ENCODE results near the gene MNAT1.
A peak's percentile ranks its signal among the peaks of the same experiment; 100 is the strongest.
"Not testable (repeated sequence)": the region's sequence is repeated elsewhere in the genome, so short reads cannot be mapped to it uniquely, and the experiment has no call there.

The MNAT1 gene

DNA sequence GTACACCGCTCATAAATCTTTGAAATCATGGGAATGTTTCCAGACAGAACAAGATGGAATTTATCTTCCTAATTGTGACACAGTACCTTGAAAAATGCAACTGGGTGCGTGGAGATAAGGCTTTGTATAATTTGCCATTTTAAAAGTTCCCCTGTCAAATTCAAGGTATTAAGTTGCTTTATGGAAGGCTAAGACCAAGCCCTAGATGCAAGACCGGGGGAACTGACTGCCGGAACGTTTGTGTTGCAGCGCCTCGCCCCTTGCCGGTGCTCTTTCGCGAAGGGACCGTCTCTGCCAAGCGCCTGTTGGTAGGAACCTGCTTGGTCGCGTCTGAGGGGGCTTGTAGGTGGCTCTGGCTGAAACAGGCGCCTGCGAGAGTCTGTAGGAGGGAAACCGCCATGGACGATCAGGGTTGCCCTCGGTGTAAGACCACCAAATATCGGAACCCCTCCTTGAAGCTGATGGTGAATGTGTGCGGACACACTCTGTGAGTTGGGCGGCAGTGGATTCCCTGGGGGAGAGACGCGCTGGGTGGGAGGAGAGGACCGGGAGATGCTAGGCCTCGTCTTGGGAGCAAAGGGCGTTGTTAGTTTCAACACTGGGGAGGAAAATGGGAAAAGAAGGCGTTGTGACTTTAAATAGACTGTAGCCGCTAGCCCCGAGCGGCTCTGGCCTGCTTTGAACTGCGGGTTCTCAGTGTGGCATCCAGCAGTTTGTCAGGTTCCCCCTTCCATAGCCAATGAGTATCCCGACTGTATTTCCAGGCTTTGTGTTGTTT is at the start of gene MNAT1:
Gene MNAT1 (plus strand): TSS at position 297 of the 778 bp plus-strand sequence. CDS start 102 bp downstream, at position 399.
- peak in 2 of 3 donors; percentile 62 for DNase-seq (ENCODE audit: low read depth in 3 of 3)

DNA sequence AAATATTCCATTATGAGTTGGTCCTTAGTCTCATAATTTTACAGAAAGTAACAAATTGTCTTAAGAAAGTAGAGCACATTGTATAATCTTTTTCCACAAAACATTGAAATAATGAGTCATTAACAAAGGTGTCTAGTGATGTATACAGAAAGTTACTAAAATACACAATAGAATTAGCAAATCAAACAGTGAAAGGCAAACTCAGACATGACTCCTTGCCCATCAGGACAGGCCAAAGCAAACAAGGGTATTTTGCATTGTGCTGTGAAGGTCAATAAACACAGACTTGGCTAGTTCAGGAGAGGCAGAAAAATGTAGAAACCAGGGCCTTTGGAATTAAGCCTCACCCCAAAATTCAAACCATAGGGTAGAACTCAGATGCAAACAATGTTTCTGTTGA is 47.7 kb upstream of the MNAT1 start:
- no peak for DNase-seq (ENCODE audit: low read depth in 3 of 3)

DNA sequence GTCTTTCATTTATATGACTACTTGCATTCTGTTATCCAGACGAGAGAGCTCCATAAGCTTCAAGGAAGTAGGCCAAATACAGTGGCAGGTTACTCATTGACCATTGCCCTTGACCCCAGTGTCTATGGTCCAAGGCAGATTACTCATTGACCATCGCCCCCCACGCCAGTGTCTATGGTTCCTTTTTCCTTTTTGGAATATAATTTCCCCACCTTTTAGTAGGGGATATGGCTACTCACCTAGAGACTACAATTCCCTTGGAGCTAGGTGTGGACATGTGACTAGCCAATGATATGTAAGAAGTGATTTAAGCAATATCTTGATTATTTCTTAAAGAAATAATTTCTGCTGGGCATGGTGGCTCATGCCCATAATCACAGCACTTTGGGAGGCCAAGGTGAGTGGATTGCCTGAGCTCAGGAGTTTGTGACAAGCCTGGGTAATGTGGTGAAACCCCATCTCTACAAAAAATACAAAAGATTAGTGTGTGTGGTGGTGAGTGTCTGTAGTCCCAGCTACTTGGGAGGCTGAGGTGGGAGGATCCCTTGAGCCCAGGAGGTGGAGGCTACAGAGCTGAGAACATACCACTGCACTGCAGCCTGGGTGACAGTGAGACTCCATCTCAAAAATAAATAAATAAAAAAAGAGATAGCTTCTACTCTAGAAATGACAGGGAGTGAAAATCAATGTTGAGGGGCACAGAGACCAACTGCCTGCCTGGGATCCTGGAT is 43.0 kb upstream of the MNAT1 start:
- no peak for DNase-seq (ENCODE audit: low read depth in 3 of 3)

DNA sequence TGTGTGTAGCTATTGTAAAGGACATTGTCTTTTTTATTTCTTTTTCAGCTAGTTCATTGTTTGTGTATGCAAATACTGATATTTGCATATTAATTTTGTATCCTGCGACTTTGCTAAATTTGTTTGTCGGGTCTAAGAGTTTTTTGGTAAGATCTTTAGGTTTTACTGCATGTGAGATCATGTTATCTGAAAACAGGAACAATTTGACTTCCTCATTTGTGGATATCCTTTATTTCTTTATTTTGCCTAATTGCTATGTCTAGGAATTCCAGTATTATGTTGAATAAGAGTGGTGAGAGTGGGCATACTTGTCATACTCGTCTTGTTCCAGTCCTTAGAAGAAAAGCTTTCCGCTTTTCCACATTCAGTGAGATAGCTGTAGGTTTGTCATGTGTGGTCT is 39.2 kb upstream of the MNAT1 start:
- DNase-seq (ENCODE audit: low read depth in 3 of 3): no peak

DNA sequence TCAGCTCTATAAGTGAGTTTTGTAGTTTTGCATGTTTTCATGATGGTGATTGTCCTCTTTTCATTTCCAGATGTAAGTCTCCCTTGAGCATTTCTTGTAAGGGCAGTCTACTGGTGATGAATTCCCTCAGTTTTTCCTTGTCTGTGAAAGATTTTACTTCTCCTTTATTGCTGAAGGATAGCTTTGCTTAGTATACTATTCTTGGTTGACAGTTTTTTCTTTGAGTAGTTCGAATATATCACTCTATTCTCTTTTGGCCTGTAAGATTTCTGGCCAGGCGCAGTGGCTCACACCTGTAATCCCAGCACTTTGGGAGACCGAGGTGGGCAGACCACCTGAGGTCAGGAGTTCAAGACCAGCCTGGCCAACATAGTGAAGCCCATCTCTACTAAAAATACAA is 34.0 kb upstream of the MNAT1 start:
- no peak for DNase-seq (ENCODE audit: low read depth in 3 of 3)

DNA sequence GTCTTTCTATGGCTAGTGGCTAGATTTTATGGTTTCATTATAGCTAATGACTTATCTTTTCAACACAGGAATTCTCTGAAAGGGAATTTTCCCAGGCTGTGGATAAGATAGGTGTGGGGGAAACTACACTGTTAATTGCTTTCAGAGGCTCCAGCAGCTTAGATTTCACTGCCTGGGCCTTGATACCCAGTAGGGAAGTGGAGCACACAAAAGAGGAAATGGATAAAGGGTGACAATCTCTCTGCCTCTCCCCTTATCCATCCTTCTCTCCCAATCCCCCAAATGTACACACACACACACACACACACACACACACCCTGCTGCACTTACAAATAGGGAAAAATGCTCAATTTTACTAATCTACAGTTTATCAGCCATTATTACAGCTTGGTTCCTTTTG is 29.5 kb upstream of the MNAT1 start:
- no peak for DNase-seq (ENCODE audit: low read depth in 3 of 3)

DNA sequence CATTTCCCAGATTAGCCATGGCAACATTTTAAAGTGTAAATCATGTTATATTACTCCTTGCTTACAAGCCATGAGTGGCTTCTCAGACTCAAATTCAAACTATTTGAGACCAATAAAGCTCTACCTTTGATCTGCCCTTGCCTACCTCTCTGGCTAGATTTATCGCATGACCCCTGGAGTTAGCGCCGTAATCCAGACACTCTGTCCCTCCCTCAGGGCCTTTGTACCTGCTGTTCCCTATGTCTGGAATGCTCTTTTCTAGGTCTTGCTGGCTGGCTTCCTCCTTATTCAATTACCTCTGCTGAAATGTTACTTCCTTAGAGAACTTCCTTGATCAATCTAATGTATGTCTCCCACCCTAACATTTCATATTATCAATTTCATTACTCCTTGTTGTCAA is 26.7 kb upstream of the MNAT1 start:
- DNase-seq (ENCODE audit: low read depth in 3 of 3): no peak

DNA sequence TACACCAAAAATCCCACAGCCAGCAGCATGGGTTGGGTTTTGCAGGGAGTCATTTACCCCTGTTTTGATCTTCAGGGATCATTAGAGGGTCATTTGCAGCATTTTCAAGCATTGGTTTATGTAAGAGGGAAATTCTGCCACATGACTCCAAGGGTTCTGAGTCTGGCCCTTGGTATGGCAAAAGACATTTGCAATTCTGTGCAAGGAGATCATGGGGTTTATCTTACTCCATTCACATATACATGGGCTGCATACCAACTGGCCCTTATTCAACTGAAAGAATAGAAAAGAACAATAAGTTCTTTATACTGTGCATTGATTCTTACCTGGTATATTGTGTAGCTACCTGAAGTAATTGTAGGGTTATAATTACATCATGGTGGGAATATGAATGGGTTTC is 24.1 kb upstream of the MNAT1 start:
- DNase-seq (ENCODE audit: low read depth in 3 of 3): no peak

DNA sequence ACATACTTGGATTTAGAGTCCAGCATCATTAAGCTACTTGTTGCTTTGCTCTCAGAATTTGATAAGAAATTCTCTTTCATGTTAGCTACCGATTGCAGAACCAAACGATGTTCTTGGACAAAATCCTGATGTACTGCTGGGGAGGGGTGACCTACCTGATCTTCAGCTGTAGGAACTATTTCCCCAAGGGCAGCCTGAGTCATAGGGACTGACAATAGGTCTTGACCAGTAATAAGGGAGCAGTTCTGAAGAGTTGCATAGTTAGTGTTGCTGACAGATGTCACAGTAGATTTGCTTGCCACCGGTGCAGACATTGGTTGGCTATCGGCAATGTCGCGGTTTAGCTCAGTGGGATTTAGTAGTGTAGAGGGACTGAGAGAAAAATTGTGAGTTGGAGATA is 21.0 kb upstream of the MNAT1 start:
- no peak for DNase-seq (ENCODE audit: low read depth in 3 of 3)

DNA sequence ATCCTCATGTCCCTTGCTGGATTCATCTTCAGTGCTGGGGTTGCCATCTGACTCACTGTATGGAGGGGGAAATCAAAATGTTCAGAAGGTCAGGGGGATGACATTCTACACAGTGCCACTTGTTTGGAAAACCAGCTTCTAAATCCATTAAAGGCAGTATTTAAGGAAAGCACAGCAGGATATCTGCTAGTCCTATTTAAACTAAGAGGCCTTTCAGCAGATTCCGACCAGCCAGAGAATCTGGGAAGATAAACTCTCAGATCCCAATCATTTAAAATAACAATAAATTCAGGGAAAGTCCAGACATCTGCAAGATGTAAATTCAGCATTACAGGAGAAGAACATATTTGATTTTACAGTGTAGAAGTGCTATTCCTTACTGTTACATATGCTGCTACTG is 14.2 kb upstream of the MNAT1 start:
- no peak for DNase-seq (ENCODE audit: low read depth in 3 of 3)

DNA sequence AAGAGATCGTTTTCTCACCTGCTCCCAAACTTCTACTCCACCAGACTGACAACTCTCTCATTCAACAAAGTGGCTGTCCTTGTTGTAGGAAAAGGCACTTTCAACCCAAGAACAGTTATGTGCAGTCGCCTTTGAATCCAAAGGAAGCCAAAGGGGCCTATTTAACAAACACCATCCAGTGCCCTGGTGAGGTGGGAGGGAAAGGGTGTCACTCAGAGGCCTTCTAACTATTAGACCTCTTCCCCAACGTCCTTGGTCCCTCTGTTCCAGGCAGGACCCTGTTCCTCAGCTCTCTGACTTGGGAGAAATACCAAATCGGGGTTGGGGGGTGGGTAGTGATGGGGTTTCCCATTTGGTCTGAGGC is 13.6 kb upstream of the MNAT1 start:
- DNase-seq (ENCODE audit: low read depth in 3 of 3): no peak

DNA sequence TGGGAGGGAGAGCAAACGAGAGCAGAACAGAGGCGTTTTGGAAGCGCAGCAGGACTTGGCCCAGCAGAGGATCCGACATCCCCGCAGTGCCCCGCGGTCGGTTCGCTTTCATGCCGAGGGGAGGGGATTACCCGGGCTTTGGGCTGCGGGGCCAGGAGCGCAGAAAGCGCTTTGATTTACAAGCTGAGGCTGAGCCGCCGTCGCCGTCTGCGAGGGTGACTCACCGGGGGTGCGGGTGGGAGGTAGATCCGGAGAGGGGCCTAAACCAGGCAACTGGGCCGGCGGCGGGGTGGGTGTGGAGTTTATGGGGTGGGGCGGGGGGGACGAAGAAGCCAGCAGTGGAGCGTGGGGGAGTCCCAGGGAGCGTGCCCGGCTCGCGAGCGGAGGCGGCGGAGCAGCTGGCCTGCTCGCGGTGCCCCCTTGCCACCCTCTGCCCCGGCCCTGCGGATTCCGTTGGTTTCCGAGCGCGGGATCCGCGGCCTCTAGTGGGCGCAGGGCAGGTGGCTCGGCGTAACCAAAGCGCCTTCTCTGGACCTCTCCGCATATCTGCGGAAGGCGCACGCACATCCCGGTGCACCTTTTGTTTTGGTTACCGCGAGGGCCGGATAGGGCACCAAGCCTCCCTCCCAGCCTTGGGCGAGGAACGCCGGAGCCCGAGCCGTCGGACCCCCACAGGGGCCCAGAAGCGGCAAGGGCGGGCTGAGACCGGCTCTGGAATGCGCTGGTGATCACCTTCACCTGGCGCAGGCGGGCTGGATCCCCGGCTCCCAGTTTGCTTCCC is 13.0 kb upstream of the MNAT1 start:
- peak in 1 of 3 donors; percentile 30 for DNase-seq (ENCODE audit: low read depth in 3 of 3)

DNA sequence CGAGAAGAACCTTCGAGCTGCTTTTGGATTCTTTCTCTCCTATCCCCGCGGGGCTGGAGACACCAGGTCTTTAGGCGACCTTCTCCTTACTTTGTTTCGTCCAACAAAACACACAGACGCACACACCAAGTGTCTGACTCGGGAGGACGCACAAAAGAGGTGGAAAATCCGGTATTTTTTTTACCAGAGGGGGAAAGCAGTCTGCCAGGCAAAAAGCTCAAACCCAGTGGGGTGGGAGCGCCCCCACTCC is 12.5 kb upstream of the MNAT1 start:
- no peak for DNase-seq (ENCODE audit: low read depth in 3 of 3)

DNA sequence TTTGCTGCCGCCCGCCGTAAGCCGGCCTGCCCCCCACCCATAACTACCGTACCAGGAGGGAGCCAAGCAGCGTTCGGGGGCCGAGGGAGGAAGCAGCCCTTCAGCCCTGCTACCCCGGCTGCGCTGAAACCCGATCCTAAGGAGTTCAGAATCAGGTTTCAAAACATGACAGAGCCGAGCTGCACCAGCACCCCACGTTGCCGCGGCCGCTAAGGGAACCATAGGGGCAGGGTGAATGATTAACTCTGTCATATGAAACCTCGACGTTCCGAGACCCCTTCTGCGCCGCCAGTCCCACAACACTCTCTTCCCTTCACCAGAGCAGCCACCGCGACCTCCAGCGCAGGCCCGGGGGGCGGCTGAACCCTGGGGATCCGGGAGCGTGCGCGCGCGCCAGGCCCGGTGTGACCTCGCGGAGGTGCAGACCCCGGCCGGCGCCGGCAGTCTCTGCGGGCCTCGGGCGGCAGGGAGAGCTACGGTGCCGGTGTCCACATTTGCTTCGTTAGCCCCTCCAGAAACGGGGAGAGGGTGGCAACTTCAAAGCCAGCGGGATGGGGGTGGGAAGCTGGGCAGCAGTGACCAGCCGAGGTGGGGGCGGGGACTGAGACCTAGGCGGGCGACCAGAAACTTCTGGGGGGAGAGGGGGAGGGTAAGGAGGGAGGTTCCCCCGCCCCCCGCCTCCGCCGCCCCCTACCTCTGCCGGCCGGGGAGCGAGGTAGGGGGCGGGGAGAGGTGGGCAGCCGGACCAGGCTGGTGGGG is 12.0 kb upstream of the MNAT1 start:
- no peak for DNase-seq (ENCODE audit: low read depth in 3 of 3)

DNA sequence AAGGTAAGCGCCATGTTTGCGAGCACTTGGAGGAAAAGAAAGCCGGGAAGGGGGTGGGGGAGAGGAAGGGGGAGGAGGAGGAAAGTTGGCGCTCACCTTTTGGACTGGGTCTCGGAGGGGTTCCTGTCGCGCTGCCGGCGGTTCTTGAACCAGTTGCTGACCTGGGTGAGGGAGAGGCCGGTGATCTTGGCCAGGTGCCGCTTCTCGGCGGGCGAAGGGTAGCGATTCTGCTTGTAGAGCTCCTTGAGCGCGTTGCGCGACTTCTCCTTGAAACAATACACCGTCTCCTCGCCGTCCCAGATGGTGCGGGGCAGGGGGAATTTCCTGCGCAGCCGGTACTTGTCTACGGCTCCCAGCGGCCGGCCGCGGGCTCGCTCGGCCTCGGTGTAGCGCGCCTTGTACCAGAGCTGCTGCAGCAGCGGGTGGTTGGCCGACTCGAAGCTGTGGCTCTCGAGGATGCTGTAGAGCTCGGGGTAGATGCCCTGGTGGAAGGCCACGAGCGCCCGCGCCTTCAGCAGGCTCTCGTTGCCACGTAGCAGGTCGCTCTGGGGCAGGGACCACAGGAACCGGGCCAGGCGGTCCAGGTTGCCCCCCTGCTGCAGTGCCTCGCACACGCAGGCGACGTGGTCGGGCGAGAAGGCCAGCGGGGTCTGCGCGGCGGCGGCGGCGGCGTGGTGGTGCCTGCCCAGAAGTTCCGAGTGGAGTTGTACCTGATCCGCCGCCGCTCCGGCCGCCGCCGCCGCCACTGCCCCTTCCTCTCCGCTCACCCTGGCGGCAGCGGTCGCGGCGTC is 11.2 kb upstream of the MNAT1 start:
- DNase-seq (ENCODE audit: low read depth in 3 of 3): peak in 1 of 3 donors; percentile 20

DNA sequence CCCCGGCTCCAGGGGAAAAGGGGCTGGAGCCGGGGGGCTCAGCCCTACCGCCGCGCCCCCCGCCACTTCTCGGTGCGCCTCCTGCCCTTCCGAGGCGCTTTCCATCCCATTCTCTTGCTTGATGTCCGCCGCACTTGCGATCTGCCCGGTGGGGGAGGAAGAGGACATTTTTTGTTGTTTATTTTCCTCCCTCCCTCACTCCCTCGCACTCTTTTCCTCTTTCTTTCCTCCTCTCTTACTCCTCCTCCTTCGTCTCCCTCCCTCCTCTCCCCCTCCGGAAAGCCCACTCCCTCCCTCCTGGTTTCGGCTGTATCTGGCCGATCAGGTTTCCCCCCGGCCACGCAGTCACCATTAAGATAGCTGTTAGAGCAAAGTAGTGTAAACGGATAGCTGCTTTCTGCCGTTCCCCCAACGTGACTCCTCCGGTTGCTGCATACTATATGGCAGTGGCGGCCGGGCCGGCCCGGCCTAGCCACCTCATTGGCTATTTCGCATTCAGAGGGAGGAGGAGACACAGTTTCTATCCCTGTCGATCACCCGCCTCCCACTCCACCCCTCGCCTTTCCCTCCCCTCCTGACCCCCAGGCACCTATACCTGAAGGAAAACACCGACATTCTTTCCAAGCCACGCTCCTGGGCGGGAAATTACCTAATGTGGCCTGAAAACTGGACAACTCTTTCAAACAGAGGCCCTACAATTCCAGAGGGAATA is 10.5 kb upstream of the MNAT1 start, which contains the start of gene SIX4:
Gene SIX4 (minus strand): TSS at position 445 of the 712 bp plus-strand sequence. CDS start 277 bp downstream, at position 168.
- DNase-seq (ENCODE audit: low read depth in 3 of 3): peak in 1 of 3 donors; percentile 20

DNA sequence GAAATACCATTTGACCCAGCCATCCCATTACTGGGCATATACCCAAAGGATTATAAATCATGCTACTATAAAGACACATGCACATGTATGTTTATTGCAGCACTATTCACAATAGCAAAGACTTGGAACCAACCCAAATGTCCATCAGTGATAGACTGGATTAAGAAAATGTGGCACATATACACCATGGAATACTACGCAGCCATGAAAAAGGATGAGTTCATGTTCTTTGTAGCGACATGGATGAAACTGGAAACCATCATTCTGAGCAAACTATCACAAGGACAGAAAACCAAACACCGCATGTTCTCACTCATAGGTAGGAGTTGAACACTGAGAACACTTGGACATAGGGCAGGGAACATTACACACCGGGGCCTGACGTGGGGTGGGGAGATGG is 3.3 kb upstream of the MNAT1 start:
- DNase-seq (ENCODE audit: low read depth in 3 of 3): not testable (repeated sequence)

DNA sequence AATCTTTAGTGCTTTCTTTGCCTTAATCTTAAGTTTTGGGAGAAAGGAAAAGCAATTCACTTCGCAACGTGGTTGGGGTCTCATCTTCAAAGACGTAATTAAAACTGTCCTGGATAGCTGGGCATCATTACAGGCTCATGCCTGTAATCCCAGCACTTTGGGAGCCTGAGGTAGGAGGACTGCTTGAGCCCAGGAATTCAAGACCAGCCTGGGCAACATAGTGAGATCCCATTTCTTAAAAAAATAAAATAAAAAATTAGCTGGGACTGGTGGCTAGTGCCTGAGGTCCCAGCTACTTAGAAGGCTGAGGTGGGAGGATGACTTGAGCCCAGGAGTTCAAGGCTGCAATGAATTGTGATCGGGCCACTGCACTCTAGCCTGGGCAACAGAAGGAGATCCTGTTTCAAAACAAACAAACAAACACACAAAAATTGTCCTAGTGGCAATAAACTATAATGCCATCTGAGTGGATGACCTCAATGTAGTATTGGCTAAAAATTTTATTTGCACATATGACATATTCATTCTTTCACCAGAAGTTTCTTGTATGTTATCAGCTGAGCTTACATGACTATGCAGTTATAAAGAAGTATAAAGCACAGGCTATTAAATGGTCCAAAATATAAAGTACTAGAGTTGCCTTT is 1.6 kb upstream of the MNAT1 start:
- DNase-seq (ENCODE audit: low read depth in 3 of 3): no peak

DNA sequence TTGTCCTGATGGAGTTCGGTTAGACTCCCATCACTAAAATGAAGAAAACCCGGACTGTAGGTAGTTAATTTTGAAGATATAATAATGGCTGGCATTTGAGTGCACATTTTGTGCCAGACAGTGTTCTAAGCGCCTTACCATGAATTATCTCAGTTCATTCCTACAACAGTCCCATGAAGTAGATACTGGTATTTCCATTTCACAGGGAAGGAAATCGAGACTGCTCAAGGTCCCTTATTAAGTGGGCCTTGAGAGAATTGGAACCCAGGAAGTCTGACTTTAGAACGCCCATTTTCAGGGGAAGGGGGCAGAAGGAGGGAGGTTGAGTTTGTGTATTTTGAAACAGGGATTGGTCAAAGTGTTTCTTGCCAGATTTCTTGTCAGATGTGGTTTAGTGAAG is 855 bp downstream of the MNAT1 start:
- DNase-seq (ENCODE audit: low read depth in 3 of 3): no peak

DNA sequence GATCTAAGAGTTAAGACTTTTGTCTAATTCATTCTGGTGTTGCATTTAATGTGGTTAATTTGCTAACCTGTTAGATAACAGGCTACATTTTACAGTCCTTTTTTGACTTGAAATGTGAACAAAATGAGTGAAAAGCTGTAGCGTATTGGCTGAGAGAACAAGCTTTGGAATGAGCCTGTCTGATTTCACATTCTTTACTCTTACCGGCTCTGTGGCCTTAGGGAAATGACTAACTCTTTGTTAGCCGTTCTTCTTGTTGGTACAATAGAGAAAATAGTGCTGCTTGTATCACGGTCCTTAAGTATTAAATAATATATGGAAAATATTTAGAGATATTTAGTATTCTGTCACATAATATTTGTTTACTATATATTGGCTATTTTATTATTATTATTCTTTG is 1.9 kb downstream of the MNAT1 start:
- no peak for DNase-seq (ENCODE audit: low read depth in 3 of 3)

Data from stimulated activated CD4-positive, alpha-beta T cell treated with anti-CD3 and anti-CD28 coated beads, TNF-alpha, amount 100 ng/mL, for 48 hours (primary cell).